H1 (cell line): ENCODE data around the gene FAM47A.

Experiments
- EP300 ChIP-seq, 2 experiments: IDR thresholded peaks; 1 replicate in 1 of 2; 2 replicates in 1 of 2; pipeline ENCODE4 v1.6.1; 2011 to 2012; ENCODE audit warnings: low read depth in 2 of 2, low read length in 2 of 2, mild to moderate bottlenecking in 2 of 2, borderline replicate concordance in 1 of 2, inconsistent platforms in 1 of 2, moderate library complexity in 1 of 2
- EZH2 ChIP-seq: fragments of 200-600 bp; sonication (generic); IDR thresholded peaks from 2 replicates; pipeline ENCODE4 v1.7.1; 2012; ENCODE audit warnings: low read depth, mild to moderate bottlenecking, moderate library complexity, low read length, inconsistent platforms; ENCODE audit not compliant: severe bottlenecking
- FOSL1 ChIP-seq: IDR thresholded peaks from 2 replicates; pipeline ENCODE4 v1.6.1; 2011; ENCODE audit warnings: mild to moderate bottlenecking, low read depth, low read length, moderate library complexity; ENCODE audit not compliant: insufficient read depth
- HDAC6 ChIP-seq: IDR thresholded peaks from one replicate; pipeline ENCODE4 v1.7.1; 2012; ENCODE audit warnings: low read depth, mild to moderate bottlenecking, inconsistent platforms, low read length, moderate library complexity
- JUN ChIP-seq: IDR thresholded peaks from 2 replicates; pipeline ENCODE4 v1.6.1; 2011; ENCODE audit warnings: low read depth, mild to moderate bottlenecking, improper control_type of control experiment, low read length
- MAFK ChIP-seq: IDR thresholded peaks from 2 replicates; pipeline ENCODE4 v1.6.1; 2012; ENCODE audit warnings: low read depth, mild to moderate bottlenecking, improper control_type of control experiment, low read length
- POLR2A ChIP-seq, 2 experiments: IDR thresholded peaks; 1 replicate in 1 of 2; 2 replicates in 1 of 2; pipeline ENCODE4 v1.6.1; 2011; ENCODE audit warnings: low read depth in 2 of 2, low read length in 2 of 2, mild to moderate bottlenecking in 2 of 2; ENCODE audit errors: control extremely low read depth in 1 of 2
- POLR2AphosphoS5 ChIP-seq: IDR thresholded peaks from 2 replicates; pipeline ENCODE4 v1.6.1; 2011; ENCODE audit warnings: low read depth, low read length
- TCF12 ChIP-seq: IDR thresholded peaks from 2 replicates; pipeline ENCODE4 v1.6.1; 2011; ENCODE audit warnings: low read depth, mild to moderate bottlenecking, low read length
- TF ChIP-seq, protein P1 (sequence below), 3 experiments: IDR thresholded peaks; 1 replicate in 2 of 3; 2 replicates in 1 of 3; pipeline versions ENCODE4 v1.5.1 to v1.6.1; 2011; ENCODE audit warnings: low read length in 3 of 3, mild to moderate bottlenecking in 3 of 3, inconsistent platforms in 2 of 3, low read depth in 1 of 3, moderate library complexity in 1 of 3; ENCODE audit not compliant: insufficient read depth in 1 of 3; ENCODE audit errors: control extremely low read depth in 1 of 3
- TF ChIP-seq, protein P2 (sequence below): IDR thresholded peaks from 2 replicates; pipeline ENCODE4 v1.6.1; 2012; ENCODE audit warnings: inconsistent platforms

DNA sequence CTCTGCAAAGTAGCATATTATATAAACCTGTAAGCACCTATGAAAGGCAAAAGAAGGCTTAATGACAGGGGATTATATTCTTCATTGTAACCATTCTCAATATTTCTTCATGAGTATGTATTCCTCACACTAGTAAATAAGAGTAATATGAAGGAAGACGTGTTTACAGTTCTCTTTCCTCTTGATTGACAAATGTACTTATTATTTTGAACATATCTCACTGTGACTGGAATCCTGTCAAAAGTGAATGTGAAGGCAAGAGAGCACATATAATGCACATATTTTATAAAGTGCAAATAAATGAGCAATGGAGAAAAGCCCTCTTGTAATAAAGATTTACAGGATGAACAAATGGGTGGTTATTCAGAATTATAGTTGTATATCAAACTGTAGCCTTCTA lies 19.7 kb downstream of the FAM47A start:
- TF ChIP-seq HDAC6 (no peak), EZH2 (no peak), POLR2A (IDR thresholded peaks at IDR 0.05; ENCODE audit: control extremely low read depth in 1 of 2, low read depth in 2 of 2, low read length in 2 of 2) (no peak), FOSL1 (no peak), EP300 (IDR thresholded peaks at IDR 0.05; ENCODE audit: borderline replicate concordance in 1 of 2, low read depth in 2 of 2, low read length in 2 of 2) (no peak), POLR2AphosphoS5 (no peak), JUN (no peak), MAFK (no peak), TCF12 (no peak)
- TF ChIP-seq, protein P1, sequence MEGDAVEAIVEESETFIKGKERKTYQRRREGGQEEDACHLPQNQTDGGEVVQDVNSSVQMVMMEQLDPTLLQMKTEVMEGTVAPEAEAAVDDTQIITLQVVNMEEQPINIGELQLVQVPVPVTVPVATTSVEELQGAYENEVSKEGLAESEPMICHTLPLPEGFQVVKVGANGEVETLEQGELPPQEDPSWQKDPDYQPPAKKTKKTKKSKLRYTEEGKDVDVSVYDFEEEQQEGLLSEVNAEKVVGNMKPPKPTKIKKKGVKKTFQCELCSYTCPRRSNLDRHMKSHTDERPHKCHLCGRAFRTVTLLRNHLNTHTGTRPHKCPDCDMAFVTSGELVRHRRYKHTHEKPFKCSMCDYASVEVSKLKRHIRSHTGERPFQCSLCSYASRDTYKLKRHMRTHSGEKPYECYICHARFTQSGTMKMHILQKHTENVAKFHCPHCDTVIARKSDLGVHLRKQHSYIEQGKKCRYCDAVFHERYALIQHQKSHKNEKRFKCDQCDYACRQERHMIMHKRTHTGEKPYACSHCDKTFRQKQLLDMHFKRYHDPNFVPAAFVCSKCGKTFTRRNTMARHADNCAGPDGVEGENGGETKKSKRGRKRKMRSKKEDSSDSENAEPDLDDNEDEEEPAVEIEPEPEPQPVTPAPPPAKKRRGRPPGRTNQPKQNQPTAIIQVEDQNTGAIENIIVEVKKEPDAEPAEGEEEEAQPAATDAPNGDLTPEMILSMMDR (IDR thresholded peaks at IDR 0.05; ENCODE audit: control extremely low read depth in 1 of 3, insufficient read depth in 1 of 3, low read depth in 1 of 3, low read length in 3 of 3), result no peak
- TF ChIP-seq, protein P2, sequence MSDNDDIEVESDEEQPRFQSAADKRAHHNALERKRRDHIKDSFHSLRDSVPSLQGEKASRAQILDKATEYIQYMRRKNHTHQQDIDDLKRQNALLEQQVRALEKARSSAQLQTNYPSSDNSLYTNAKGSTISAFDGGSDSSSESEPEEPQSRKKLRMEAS, result no peak
